GM19099 (cell line): Measurements from ENCODE around the gene HS6ST3.

Experiments
- POLR2A ChIP-seq: IDR thresholded peaks from 3 replicates; pipeline ENCODE4 v1.6.1; 2011; ENCODE audit warnings: low read depth; ENCODE audit not compliant: insufficient read length; ENCODE audit errors: extremely low read depth

Gene HS6ST3

DNA sequence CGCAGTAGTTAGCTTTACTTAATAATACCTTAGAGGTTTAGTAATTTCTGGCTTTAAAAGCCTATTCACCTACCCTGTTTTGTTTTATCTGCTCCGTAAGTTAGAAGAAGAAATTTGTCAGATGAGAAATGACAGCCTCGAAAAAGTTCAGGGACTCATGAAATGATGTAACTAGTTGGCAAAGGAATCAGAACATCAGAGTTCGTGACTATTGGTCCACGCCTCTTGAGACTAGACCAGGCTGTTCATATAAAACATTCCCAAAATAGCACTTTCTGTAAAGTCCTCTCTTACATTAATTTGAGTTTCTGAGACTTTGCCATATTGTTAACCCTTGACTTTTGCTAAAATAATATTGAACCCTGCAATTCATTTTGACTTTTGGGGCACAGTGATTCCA is 92.0 kb downstream of the HS6ST3 start:
- no peak for TF ChIP-seq POLR2A

DNA sequence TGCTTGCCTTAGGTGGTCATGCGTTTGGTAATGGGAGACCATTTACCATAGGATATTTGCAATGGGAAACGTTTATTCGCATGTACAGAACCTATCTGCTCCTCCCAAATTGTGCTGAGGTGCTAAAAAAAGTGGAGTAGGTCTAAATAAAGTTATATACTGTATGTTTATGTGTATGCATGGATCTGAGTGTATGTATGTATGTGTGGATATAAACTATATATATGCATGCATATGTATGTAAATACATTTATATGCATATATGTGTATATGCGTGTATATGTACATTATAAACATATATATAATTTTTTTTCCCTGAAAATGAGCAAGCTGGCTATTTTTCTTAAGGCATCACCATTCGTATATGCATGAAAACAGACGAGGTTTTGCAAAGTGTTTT is 95.9 kb downstream of the HS6ST3 start:
- TF ChIP-seq POLR2A, result no peak

DNA sequence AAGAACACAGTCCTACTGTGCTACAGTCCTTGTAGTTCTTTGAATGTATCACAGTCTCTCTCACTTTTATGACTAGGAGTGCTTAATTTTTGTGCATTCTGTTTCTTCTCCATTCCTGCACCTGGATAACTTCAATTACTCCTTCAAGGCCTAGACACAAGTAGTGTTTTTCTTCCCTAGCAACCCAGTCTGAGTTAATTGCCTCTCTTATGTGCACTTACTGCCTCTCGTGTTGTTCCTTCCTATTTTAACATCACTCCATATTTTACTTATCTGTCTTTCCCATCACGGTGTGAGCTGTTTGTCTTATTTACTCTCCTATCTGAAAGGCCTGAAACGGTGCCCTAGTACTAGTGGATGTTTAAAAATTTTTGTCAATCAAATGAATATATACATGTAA is 101.5 kb downstream of the HS6ST3 start:
- no peak for TF ChIP-seq POLR2A

DNA sequence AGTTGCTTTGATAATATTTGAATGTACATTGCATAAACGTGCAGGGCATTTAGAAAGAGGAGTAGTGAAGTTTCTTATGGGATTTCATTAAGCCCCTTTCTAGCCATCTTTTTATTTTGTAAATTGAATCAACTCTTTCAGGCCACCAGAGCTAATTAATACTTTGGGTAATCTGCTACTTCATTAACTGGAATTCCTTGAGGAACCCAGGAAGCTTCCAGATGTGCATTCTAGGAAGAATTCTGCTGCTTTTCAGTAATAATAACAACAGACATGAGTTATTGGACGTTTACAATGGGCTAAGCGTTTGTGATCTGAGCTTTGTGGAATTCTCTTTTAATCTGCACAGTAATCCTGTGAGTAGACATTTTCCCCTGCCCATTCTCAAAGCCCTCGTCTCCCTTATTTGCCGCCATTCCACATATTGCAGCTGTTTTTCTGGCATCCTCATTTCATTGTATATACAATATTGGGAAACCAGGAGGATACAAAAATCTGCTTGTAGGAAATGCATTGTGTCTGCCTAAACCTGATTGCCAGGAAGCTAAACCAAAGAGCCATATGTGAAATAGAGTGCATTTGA is 103.9 kb downstream of the HS6ST3 start:
- TF ChIP-seq POLR2A, result no peak

DNA sequence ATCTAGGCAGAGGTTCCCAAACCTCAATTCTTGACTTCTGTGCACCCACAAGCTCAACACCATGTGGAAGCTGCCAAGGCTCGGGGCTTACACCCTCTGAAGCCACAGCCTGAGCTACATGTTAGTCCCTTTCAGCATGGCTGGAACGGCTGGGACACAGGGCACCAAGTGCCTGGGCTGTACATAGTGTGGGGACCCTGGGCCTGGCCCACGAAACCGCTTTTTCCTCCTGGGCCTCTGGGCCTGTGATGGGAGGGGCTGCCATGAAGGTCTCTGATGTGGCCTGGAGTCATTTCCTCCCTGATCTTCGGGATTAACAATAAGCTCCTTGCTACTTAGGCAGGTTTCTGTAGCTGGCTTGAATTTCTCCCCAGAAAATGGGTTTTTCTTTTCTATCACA is 108.1 kb downstream of the HS6ST3 start:
- TF ChIP-seq POLR2A, result no peak

DNA sequence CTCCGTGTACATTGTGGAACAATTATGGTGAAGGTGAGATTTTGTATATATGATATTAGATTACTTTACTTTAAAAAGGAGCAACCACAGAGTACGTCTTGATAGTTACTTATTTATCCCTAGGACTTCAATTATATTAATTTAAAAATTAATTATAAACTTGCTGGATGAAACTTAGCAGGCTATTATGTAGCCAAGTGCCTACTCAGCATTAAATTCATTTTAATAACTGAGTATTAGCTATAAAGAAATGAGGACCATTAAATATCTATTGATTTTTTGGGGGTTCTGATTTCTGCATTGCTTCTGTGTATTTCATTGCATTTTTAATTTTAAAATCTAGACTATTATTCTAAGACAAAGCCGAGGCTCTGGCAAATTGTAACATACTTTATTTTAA is 109.4 kb downstream of the HS6ST3 start:
- no peak for TF ChIP-seq POLR2A

DNA sequence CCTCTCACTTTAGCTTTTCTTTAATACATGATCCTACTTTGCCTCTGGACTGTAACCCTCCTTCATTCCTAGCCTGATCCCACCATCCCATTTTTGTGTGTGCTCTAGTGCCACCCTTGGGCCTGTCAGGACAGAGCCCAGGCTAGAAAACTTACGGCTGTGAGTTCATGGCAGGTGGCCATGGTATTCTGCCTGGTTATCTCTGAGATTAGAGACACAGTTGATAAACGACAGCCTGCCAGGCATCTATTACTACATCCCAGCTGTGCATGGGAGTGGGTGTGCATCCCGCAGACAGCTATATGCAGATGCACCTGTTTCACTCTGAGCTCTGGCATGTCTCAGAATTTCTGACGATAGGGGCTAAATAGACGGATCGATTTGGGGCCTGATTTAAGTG is 110.9 kb downstream of the HS6ST3 start:
- TF ChIP-seq POLR2A, result no peak

DNA sequence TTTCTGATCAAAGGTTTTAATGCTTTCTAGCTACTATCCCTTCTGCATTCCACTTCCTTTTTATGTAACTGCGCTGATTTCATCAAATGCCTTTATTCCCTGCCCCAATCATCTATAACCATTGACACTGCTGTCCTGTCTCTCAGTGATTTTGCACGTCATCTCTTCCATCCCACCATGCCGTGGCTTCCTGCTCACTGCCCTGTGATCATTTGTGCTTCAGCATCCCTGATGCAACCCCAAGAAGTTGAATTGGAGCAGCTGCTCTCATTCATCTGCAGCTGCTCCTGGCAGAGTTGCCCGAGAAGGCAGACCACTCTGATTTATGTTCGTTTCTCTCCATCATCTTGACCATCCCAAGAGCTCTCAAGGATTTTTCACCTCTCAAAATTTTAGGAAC is 112.4 kb downstream of the HS6ST3 start:
- no peak for TF ChIP-seq POLR2A

DNA sequence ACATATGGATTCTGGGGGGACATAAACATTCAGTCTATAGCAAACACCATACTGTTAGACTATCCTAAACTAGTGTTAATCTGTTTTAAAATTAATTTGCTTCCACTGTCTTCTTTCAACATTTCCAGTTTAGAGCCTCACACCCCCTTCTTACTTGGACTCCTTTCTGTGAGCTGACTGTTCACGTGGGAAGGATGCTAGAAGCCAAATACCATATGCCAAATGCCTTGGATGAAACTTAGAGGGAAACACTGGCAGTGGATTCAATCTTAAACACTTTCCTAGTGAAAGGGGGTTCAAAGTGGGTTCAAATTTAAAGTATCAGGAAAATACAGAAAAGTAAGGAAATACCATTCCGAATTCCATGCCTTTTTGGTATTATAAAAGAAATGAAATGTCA is 113.6 kb downstream of the HS6ST3 start:
- no peak for TF ChIP-seq POLR2A

DNA sequence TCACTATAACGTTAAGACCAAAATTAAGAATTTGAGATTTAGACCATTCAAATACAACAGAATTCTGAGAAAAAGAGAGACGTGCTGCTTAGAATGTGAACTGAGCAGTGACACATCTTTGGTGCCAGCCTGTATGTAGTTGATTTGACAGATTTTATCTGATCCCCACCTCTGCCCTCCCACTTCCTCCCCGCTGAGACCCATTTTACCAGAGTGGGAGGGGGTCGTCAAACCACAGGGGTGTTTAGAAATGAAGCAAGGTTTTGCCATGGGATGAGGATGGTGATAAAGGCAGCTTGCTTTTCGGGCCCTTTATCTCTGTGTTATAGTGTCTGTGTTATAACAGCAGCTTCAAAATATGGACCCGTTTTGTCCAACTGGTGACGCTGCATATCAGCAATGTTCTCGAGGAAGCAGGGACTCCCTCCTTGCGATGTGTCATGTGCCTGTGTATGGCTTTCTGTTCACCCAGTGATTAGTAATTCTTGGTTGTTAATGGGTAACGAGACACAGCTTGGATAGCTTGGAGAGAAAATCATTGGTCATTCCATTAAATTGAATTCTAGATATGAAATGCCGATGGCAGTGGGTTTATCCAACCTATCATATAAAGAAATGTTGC is 125.0 kb downstream of the HS6ST3 start:
- TF ChIP-seq POLR2A, result no peak

DNA sequence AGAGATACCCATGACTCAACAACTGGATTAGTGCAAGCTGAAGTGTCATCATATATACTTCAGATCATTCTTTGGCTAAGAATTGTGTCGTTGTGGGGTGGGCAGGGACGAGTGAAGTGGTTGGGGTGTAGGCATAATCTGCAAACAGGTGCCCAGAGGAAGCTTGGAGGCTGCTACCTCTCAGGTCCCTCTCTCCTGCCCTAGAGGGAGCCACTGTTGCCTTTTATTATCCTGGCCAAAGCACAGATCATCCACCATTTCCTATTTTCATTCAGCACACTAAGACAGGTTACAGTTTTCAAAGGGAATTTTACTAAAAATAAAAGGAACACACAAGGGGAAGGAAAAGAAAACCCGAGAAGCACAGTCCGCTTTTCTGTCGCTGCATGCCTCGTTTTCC is 126.6 kb downstream of the HS6ST3 start:
- TF ChIP-seq POLR2A, result no peak

DNA sequence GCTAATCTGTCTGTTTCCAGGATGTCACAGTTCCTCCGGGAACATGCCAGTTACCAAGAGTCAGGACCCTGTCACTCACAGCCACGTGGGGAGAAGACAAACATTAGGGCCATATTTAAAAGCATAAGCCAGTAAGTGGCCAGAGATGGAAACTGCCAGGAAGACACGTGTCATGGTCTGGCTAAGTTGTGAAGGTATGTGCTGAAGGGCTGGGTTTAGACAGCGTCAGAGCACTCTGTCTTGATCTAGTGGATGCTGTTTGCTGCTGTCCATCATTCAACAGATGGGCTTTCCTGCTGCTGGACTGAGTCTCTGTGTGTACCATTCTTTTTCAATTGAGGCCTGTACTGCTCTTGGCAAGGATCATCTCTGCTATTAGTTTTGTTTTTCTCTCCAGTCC is 128.6 kb downstream of the HS6ST3 start:
- no peak for TF ChIP-seq POLR2A

DNA sequence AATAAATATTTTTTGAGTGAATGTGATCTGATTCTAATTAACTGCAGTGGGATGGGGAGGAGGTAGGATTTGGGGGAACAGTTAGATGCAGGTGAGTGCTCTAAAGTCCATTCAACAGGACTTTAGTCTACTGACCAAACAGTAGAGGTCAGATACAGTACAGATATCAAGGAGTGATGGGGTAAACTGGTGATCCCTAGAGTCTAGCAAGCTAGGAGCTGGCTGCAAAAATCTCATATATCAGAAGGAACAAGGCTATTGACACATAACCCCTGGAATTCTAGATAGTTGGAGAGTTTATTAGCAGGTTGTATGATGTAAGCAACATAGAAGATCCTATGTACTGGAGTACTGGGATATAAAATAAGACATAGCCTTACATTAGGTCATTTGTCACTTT is 131.6 kb downstream of the HS6ST3 start:
- no peak for TF ChIP-seq POLR2A

DNA sequence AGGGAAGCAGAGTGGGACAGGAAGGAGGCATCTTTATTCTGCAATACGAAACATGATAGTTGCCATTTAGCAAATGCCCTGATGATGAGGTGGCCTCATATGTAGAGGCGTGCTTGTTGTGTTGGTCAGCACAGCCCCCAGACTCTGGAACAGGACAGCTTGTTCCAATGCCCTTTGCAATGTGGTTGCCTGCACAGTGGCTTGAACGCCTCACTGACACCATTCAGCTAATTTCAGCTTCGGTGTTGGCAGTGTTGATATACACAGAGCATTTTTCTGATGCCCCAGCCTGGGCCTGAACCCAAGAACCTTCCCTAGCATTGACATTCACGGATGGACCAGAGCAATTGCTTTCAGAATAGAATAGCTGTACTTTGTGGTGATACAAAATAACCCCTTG is 133.3 kb downstream of the HS6ST3 start:
- TF ChIP-seq POLR2A, result no peak

DNA sequence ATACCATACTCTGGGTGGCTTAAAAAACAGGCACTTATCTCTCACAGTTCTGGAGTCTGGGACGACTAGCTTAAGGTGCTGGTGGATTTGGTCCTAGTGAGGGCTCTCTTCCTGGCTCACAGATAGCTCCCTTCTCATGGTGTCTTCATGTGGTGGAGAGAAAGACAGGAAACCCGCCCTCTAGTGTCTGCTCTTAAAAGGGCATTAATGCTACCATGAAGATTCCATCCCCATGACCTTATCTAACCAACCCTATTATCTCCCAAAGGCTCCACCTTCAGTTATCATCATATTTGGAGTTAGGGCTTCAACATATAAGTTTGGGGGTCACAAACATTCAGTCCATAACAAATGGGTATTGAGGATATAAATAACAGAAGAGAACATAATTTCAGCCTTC is 139.4 kb downstream of the HS6ST3 start:
- no peak for TF ChIP-seq POLR2A

DNA sequence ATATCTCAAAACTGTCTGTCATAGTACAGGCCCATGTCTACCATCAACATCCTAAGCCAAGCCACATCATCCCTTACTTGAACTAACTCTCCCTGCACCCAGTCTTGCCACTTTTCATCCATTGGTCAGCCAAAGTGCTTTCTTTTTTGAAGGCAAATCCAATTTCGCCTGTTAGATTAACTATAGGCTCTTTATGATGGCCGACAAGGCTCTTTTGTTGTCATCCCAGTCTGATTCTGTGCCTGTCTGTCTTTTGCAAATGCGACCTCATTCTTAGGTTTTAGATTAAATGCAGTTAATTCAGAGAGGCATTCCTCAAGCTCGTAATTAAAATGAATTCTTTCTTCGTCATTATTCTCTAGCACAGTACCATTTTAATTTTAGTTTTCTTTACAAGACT is 148.3 kb downstream of the HS6ST3 start:
- TF ChIP-seq POLR2A, result no peak

DNA sequence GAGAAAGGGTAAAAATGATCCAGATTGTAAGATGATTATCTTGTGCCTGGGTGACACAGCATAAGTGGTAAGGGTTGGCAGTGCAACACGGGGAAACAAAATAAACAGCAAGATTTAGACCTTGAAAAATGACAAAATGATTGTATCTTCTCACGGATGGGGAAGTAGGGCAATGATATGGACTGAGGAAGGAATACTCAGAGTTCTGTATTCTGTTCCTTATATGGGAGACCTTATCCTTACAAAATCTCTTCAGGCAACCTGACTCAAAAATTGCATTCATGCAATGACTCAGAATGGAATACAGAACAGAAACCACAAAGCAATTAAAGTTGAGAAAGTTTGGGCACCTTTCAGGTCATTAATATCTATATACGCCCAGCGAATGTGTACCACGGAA is 149.0 kb downstream of the HS6ST3 start:
- TF ChIP-seq POLR2A, result no peak
